ENCODE results near the gene NFATC1. TPM values are rescaled to one million over a fixed set of nuclear protein-coding genes. Genes with fewer than 3 reads are reported as not detected.

Gene NFATC1
- total RNA-seq, 1 experiment from 2014 or later, result not detected

- DNase-seq (ENCODE audit: low read depth), result no peak
Observed at GRCh38 chr18:79506191-79507075, 110.7 kb downstream of the NFATC1 start.

- DNase-seq (ENCODE audit: low read depth), result no peak
Observed at GRCh38 chr18:79507076-79507545, 111.4 kb downstream of the NFATC1 start.

GRCh38 chr18:79507546-79508480, 112.1 kb downstream of the NFATC1 start:
- no peak for DNase-seq (ENCODE audit: low read depth)

GRCh38 chr18:79508565-79509535, 113.1 kb downstream of the NFATC1 start:
- DNase-seq (ENCODE audit: low read depth), result no peak

GRCh38 chr18:79509536-79509930, 113.8 kb downstream of the NFATC1 start:
- no peak for DNase-seq (ENCODE audit: low read depth)

GRCh38 chr18:79510046-79510685, 114.4 kb downstream of the NFATC1 start:
- DNase-seq (ENCODE audit: low read depth), result no peak

GRCh38 chr18:79510731-79511241, 115.1 kb downstream of the NFATC1 start:
- no peak for DNase-seq (ENCODE audit: low read depth)

GRCh38 chr18:79511271-79511670, 115.5 kb downstream of the NFATC1 start:
- no peak for DNase-seq (ENCODE audit: low read depth)

GRCh38 chr18:79511671-79512301, 116.1 kb downstream of the NFATC1 start:
- DNase-seq (ENCODE audit: low read depth), result no peak

- DNase-seq (ENCODE audit: low read depth), result no peak
Observed at GRCh38 chr18:79512461-79513380, 117.0 kb downstream of the NFATC1 start.

GRCh38 chr18:79513381-79514081, 117.8 kb downstream of the NFATC1 start:
- DNase-seq (ENCODE audit: low read depth), result no peak

- no peak for DNase-seq (ENCODE audit: low read depth)
Observed at GRCh38 chr18:79515331-79515730, 119.6 kb downstream of the NFATC1 start.

GRCh38 chr18:79515944-79516351, 120.2 kb downstream of the NFATC1 start:
- DNase-seq (ENCODE audit: low read depth), result no peak

GRCh38 chr18:79516441-79516931, 120.8 kb downstream of the NFATC1 start:
- DNase-seq (ENCODE audit: low read depth), result no peak

GRCh38 chr18:79517341-79517740, 121.6 kb downstream of the NFATC1 start:
- DNase-seq (ENCODE audit: low read depth), result no peak

- no peak for DNase-seq (ENCODE audit: low read depth)
Observed at GRCh38 chr18:79518028-79518682, 122.4 kb downstream of the NFATC1 start.

- DNase-seq (ENCODE audit: low read depth), result no peak
Observed at GRCh38 chr18:79518683-79519128, 123.0 kb downstream of the NFATC1 start.

Data from RPMI7951 (cell line).